GM21528 (cell line): ENCODE data around the gene CLDN24.
"Not testable (repeated sequence)": the region's sequence is repeated elsewhere in the genome, so short reads cannot be mapped to it uniquely, and the experiment has no call there.

ENCODE experiments used
- ATAC-seq: cut with Tn5 transposase; IDR thresholded peaks from one replicate; pipeline ENCODE4 v1.9.1; 2021; ENCODE audit warnings: mild to moderate bottlenecking, moderate library complexity; ENCODE audit not compliant: unreplicated experiment, low FRiP score

Gene CLDN24

DNA sequence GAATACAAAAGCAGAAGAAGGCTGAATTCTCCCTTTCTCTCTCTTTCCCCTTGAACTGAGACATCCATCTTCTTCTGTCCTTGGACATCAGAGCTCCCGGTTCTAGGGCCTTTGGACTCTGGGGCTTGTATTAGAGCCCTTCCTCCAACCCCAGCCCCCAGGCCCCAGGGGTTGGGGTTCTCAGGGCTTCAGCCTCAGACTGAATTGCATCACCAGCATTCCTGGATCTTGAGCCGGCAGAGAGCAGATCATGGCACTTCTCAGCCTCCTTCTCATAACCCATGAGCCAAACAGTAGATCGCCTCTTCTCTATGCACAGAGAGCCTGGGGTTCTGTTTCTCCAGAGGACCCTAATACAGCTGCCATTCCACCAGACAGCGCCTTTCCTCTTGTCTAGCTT is 25.3 kb upstream of the CLDN24 start:
- ATAC-seq, result no peak

DNA sequence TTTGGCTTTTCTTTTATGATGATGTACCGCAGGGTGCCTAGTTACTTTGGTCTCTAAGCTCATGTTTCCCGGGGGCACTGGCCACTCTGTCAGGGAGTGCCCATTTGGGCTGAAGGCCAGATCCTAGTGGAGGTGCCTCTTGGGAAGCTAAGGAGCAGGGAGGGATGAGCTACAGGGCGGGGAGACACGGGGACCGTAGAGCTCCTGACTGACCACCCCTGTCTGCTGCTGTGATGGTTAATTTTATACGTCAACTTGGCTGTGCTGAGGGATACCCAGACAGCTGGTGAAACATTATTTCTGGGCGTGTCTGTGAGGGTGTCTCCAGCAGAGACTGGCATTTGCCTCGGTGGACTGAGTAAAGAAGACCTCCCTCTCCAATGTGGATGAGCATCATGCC is 24.9 kb upstream of the CLDN24 start:
- ATAC-seq, result no peak

DNA sequence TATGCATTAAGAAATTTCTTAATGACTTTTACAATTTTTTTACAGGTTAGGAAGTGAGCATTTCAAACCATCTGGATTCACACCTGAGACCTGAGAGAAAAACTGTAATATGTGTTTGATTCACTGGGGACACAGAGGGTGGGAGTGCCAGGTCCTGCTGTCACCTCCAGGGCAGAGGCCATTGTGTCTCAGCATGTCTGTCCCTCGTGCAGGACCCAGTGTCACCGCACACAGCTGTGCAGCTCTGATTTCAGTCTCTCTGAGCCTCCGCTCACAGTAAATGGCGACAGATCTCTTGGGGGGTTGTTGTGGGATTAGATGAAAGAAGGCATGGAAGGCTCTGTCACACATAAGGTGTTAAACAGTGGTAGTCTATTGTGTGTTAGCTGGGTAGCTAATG is 23.0 kb upstream of the CLDN24 start:
- ATAC-seq, result no peak

DNA sequence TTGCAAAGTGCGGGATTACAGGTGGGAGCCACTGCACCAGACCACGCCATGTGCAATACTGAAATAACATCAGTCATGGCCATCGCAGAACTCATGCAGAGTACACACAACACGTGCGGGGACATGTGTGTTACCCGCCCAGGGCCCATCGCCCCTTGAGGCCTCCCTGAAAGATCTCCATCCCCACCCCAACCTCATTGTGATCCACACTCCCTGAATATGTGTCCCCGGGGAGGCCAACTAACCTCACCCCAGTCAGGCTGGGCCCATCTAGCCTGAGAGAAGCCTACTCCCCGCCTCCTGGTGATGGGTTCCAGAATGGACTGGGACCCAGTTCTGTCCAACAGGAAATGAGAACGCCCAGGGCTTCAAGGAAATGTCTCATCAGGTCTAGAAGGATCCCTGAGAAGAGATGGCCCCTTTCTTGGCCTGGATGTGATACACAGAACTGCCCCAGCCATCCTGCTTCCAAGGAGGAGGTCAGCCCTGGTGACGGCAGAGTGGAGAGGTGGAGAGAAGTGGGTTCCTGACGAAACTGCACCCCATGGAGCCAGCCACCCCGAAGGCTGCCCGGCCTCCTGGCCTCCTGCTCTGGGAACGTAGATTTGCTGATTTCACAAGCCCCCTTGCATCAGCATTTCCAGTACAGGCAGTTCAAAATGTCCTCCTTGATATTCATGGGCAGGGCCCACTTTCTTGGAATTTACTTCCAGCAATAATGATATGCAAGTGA is 22.5 kb upstream of the CLDN24 start:
- no peak for ATAC-seq

DNA sequence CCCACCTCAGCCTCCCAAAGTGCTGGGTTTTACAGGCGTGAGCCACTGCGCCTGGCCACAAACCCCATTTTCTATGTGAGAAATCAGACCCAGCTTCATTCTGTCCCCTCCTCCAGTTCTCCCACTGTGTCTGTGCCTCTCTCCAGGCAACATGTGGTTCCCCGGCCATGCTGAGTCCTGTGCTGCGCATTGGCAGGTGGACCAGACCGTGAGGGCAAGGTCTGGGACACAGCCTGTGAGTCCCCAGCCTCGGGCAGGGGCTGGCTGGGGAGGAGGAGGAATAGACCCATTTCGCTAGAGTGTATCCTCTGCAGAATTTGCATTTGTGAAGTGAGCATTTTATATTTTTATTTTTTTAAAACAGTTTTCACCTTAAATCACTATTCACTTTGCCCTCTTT is 21.5 kb upstream of the CLDN24 start:
- no peak for ATAC-seq

DNA sequence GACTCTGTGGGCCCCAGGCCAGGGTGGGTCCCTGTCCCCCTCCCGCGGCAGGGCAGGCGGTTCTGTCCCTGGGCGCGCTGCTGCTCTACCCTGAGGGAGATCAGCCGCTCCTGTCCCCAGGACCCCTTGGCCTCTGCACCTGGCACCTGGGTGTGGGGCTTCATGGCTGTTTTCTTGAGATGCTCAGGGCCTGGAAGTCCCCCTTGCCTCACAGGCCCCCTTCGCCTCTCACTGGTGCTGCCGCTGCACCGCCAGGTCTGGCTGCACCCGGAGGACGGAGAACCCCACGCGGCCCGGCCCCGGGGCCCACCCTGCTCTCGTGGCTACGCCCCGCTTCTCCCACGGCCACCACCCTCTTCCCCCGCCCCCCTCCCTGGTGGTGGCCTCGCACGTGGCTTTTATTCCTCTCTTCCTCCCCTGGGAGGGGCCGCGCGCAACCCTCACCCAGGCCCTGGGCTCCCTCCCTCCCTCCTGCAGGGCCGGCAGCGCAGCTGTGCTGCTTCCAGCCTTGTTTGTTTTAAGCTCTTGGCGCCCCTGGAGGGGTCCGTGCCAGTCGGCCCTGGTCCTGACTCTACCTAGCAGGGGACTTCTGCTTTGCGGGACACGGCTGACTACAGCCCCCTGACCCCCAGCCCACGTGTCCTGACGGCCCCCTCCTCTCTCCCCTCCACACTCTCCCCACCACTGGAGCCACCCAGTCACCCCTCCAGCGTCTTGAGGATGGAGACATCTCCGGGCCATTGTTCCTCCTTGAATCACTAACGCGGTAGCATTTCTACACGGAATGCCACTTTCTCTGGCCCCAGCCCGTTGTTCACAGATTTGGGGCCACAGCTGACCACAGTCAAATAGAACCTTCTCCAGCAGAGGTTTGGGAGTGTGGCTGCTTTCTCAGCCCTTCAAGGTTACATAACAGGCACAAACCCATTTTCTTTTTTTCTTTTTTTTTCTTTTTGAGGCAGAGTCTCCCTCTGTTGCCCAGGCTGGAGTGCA is 20.6 kb upstream of the CLDN24 start:
- no peak for ATAC-seq

DNA sequence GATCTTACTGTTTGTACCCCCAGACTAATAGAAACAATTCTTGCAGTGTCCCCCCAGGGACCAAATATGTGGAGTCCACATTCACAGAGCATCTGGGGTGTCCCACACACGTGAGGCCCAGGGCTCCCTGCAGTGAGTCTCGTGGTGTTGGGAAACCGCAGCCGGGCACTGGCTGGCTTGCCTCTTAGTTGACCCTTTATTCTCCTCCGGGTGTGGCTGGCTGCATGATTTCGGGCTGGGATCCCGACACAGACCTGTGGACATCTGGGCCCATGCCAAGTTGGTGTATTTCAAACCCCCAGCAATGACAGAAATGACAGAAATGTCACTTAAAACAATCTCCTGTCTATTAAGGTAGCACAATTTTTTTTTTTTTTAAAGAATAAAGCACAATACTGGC is 15.6 kb upstream of the CLDN24 start:
- no peak for ATAC-seq

DNA sequence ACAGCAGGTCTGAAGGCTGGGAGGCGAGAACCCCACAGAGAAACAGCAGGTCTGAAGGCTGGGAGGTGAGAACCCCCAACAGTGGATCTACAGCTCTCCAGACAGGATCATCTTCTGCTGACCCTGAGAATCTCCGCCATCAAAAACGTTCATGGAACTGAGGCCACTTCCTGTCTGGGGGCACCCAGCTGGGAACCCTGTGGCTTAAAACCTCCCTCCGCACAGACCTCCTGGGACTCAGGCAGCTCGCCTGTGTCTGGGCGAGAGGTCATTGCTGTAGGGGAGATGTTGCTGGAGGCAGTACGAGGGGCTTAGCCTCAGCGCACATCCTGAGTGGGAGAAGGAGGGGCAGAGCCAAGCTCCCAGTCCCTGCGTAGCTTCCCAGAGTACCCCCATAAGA is 15.1 kb upstream of the CLDN24 start:
- ATAC-seq, result no peak

DNA sequence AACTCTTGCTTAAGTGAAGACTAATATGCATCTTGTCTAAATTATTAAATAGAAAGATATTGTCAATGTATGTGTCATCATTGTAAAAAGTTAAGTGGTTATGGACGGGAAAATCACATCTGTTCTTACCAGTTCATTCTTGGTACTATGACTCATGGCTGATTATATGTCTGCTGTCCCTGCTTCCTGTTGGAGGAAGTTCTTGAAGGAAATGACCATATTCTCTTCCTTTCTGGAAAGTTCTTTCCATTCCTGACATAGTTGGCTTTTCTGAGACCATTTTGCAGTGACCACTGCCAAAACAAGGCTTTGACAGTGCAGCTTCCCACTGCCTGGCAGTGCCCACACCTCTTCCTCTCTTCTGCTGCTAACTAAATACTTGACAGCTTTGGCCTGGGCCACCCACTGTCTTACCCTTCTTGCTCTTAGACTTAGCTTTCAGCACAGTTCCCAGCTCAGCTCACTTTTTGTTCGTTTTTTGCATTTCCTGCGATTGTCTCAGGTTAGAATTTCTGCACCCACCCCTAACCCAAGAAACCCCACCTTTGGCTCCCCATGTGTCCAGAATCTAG is 13.2 kb upstream of the CLDN24 start:
- ATAC-seq, result no peak

DNA sequence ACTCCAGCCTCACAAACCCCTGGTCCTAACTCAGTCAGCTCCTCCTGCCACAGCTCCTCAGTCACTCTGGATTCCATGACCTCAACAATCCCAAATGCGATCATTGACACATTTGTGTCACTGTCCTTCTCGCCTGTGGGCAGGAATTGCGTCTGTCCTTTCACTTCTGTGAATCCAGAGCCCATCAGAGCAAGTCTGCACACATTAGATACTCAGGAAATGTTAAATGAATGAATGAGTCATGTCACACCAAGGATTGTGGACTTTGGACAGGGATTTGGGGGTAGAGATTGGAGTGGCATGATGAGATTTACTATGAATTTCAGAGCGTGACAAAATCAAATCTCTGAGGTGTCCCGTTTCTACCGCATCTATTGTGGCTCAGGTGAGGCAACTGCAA is 11.8 kb upstream of the CLDN24 start:
- no peak for ATAC-seq

DNA sequence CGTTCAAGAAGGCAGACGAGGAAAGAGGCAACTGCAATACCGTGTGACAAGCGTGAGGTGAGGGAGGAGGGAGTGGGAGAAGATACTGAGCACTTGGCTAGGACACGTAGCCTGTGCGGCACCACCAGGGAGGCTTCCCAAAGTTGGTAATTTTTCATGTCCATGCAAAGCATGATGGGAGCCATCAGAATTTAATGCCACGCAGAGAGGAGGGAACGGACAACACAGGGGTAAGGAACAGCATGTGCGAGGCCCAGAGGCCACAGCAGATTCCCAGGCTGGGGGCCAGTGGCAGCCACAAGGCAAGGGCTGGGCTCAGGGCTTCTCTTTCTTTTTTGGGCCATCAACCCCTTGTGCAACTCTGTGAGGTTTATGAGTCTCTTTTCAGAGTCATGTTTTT is 11.0 kb upstream of the CLDN24 start:
- ATAC-seq, result no peak

DNA sequence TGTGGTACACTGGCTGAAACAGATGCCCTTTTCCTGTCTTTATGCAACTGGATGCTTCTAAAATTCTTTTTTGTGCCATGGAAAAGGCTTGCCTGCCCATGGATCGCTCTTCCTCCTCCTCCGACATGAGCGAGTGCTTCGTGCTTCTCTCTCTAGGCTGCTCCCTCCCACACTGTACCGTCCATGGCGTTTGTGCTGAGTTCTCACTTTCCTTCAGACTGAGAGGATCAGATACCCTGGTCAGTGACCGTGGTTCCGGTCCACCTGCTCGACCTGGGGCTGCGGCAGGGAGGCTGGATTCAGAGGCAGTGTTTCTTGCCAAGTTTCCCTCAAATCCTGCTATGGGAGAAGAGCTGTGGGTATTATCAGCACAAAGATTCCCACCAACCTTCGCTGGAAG is 10.2 kb upstream of the CLDN24 start:
- no peak for ATAC-seq

DNA sequence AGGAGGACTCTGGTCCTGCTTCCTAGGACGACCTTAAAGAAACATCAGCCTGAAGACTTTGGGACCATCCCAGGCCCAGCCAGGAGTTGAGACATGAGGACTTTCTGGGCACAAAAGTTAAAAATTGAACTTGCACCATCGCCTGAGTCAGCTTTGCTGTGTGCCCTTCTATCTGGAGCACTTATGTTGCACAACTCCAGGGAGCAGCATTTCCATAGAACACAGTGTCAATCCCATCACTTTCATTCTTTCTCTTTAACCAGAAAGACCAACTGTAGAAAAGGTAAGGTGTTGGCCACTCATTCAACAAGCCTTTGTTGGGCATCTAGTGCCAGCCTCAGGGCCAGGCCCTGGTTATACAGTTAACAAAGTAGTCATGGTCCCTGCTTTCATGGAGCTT is 8.6 kb upstream of the CLDN24 start:
- no peak for ATAC-seq

DNA sequence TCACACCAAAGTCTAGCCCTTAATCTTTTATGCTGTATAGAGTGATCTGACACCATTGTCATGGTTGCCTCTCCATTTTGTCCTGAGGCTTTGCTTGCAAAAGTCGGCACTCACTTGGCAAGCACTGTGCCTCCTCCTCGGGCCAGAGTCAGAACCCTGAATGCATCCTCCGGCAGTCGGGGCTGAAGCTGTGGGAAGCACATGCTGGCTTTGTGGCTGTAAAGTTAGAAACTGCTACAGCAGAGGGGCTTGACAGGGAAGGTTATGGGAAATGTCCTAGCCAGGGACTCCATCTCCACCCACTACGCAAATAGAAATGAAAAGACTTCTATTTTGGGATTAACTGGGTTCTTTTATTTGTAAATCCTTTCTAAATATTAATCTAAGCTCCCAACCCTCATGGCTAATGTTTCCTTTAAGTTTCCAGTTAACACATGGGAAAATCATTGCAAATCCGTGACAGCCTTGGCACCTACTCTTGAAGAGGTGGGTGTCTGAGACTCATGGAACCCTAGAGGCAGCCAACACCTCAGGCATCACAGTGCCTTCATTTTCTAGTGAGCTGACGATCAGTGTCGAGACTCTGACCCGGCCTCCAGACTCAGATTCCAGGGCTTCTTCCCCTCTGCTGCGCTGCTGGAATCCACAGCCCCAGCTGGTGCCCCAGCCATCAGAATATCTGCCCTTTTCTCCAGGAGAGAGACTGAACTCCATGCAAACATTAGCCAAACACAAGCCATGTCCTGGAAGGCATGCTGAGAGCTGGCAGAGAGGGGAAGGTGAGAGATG is 7.9 kb upstream of the CLDN24 start:
- no peak for ATAC-seq

DNA sequence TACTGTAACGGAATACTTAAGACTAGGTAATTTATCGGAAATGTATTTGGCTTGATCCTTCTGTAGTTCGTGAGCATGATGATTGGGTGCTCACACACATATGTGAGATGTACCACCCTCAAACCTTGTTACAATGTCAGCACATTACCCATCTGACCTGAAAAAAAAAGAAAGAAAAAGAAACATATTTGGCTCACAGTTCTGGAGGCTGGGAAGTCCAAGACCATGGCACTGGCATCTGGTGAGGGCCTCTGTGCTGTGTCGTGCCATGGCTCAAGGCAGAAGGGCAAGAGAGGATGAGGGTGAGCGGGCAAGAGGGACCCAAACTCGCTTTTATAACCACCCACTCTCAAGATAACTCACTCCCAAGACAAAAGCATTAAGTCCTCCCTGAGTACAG is 7.0 kb upstream of the CLDN24 start:
- no peak for ATAC-seq

DNA sequence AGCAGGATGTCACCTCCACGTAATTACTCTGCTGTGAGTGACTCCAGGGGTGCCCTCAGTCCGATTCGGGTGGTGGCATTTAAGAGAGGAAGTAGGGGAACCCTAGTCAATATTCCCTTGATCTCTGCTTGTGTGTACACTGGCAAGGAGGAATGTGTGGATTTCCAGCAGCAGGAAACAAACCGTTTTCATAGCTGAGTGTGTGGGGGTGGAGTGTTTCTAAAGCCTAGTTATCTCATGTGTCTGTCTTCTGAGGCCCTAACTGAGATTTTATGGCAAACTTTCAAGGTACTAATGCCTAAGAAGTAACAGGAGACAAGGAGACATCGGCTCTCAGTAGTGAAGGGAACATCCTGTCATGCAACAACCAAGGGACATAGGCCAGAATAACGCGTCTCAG is 6.6 kb upstream of the CLDN24 start:
- ATAC-seq, result no peak

DNA sequence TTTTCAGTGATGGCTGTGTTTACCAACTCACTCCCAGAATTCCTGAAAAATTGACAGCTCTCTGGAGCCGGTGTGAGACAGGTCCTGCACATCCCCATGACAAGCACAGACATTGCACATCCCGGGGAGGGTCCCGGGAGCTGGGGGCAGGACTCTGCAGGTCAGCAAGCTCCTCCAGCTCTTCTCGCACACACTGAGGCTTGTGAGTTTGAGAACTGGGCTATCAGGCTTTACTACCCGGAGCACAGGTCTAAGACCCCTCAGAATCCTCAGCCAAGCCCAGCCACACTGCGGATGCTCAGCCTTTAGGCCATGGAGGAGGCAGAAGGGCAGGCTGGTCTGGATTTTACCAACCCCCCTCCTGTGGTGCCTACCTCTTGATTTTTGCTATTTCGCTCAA is 5.6 kb upstream of the CLDN24 start:
- ATAC-seq, result no peak

DNA sequence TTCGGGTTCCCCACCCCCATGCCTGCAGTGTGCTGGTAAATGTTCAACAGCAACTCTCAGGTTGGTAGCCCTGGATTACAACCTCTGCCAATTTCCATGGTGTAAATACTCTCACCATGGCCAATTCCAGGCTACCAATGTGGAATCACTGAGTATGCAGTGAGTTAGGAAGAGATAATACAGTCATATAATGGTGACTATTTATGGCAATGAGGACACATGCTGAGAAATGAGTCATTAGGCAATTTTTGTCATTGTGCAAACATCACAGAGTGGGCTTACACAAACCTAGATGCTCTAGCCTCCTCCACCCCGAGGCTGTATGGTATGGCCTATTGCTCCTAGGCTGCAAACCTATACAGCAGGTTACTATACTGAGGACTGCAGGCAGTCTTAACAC is 4.6 kb upstream of the CLDN24 start:
- no peak for ATAC-seq

DNA sequence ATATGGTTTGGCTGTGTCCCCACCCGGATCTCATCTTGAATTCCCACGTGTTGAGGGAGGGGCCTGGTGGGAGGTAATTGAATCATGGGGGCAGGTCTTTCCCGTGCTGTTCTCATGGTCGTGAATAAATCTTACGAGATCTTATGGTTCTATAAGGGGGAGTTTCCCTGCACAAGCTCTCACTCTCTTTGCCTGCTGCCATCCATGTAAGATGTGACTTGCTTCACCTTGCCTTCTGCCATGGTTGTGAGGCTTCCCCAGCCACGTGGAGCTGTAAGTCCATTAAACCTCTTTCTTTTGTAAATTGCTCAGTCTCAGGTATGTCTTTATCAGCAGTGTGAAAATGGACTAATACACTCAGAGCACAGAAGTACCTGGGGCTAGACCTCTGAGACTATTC is 4.2 kb upstream of the CLDN24 start:
- ATAC-seq, result not testable (repeated sequence)

DNA sequence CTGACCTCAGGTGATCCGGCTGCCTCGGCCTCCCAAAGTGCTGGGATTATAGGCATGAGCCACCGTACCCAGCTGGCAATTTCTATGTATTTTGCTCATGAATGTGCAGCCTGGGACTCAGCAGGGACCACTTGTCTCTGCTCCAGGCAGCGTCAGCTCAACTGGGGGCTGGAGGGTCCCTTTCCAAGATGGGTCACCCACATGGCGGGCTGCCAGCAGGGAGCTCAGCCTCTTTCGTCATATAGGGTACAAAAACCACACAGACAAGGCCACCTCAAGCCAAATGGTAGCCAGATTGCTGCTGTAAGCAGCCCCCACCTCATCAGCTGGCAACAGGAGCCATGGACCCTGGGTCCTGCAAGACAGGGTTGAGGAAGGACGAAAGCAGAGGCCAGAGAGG is 2.4 kb upstream of the CLDN24 start:
- ATAC-seq, result no peak

DNA sequence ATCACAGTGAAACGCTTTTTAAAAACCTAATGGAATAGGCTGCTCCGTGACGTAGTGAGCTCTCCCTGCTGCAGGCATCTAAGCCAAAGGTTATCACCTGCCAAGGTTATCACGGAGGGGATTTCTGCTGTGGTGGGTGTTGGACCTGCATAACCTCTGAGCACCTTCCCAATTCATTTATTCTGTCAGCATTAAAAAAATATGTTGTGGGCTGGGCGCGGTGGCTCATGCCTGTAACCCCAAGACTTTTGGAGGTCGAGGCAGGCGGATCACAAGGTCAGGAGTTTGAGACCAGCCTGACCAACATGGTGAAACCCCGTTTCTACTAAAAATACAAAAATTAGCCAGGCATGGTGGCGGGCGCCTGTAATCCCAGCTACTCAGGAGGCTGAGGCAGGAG is 1.8 kb upstream of the CLDN24 start:
- not testable (repeated sequence) for ATAC-seq
